ENCODE results near the gene DNAH11. TPM values are rescaled to one million over a fixed set of nuclear protein-coding genes. Genes with fewer than 3 reads are reported as not detected.

The DNAH11 gene
- total RNA-seq, 2 experiments from 2014 or later = 0.31 to 0.61 TPM

DNA sequence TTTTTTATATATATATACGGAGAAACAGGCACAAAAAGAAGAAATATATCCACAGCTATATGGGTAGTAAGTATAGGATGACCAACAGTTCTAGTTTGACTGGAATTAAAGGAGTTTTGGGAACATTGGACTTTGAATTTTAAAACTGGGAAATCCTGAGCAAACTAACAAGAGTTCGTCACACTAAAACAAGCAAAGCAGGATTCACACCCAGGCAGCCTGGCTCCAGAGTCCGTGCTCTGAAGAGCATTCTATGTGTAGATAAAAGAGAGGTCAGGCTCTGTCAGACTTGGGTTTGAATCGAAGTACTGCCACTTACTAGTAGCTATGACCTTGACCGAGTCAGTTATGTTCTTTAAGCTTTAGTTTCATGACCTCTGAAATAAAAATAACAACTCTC is 191.0 kb downstream of the DNAH11 start:
- Mint-ChIP-seq H3K9me3 (no peaks in the 10 kb centered on the region), H3K27me3 (no peaks in the 10 kb centered on the region), H3K27ac (no peak overlapping the region), H3K36me3 (no peaks in the 10 kb centered on the region), H3K4me1 (ENCODE audit: low read depth) (no peaks in the 10 kb centered on the region), H3K4me3 (no peak overlapping the region)
- ChIA-PET CTCF (interaction anchor here (1.5 kb wide), 1 partner anchor 268 kb away, joined by 3 read pairs; no protein-coding TSS in a partner anchor), POLR2A (no interaction called here)
- intact Hi-C loops (cut with micrococcal nuclease) = no loop called here
- no peak for DNase-seq

DNA sequence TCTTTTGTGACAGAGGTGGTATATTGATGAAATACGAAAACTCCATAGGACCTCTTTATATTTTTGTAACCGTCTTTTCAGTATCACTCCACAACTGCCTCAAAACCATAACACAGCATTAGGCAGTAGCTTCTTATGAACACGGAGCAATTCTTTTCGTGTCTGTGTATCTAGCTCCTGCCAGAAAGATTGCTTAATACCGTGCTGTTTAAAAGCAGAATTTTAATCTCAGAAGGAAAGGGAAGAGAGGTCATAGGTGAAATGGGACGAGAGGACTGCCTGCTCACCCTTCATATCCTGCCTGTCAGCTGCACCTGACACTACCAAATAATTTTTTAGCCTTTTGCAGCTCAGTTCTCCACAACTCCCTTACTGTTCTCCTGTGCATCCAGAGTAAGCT is 200.7 kb downstream of the DNAH11 start:
- ChIA-PET CTCF (no interaction called here), POLR2A (no interaction called here)
- Mint-ChIP-seq H3K4me1 (ENCODE audit: low read depth) (no peaks in the 10 kb centered on the region), H3K9me3 (no peaks in the 10 kb centered on the region), H3K27ac (no peak overlapping the region), H3K36me3 (no peaks in the 10 kb centered on the region), H3K27me3 (no peaks in the 10 kb centered on the region), H3K4me3 (no peak overlapping the region)
- DNase-seq = no peak
- intact Hi-C loops (cut with micrococcal nuclease) = no loop called here

DNA sequence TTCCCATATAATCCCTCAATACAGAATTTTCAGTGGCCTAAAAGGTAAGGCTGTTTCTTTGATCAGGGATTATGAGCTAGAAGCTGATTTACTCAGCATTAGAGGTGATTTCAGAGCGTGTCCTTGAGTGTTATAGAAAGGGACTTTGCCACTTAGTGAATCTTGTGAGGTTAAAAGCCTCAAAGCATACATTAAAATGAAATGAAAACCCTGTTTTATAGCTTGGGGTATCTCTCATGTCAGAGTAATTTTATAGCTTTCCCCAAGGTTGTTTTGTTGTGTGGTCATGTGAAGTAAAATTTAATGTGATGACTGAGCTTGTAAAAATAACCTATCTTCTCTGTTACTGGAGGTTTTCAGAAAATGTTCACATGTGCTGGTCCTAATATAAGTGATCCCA is 204.1 kb downstream of the DNAH11 start:
- Mint-ChIP-seq H3K27me3 (no peaks in the 10 kb centered on the region), H3K4me1 (ENCODE audit: low read depth) (no peaks in the 10 kb centered on the region), H3K9me3 (no peaks in the 10 kb centered on the region), H3K4me3 (no peak overlapping the region), H3K27ac (no peak overlapping the region), H3K36me3 (no peaks in the 10 kb centered on the region)
- intact Hi-C loops (cut with micrococcal nuclease) = no loop called here
- ChIA-PET POLR2A (no interaction called here), CTCF (no interaction called here)
- DNase-seq = no peak

DNA sequence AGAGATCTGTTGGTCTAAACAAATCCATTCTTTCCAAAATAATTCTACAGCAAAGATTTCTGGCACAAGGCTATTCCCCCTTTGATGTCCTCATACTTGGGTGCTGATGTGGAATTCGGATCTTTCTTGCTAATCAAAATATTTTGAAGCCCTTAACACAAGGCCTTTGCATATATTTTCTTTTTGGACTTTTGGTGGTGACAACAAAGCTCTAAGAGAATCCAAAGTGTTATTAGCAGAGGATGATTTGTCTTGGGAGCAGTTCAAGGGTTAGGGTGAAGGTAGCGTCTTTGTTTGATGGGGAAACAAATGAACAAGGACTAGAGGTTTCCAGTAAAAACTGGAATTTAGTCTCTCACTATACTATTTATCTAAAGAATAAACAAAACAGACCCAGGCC is 205.0 kb downstream of the DNAH11 start:
- no peaks in the 10 kb centered on the region for H3K9me3 Mint-ChIP-seq
- H3K36me3 Mint-ChIP-seq = no peaks in the 10 kb centered on the region
- DNase-seq = no peak
- no peak overlapping the region for H3K4me3 Mint-ChIP-seq
- CTCF ChIA-PET = no interaction called here
- POLR2A ChIA-PET = no interaction called here
- no peak overlapping the region for H3K27ac Mint-ChIP-seq
- H3K27me3 Mint-ChIP-seq = no peaks in the 10 kb centered on the region
- intact Hi-C loops (cut with micrococcal nuclease) = no loop called here
- no peaks in the 10 kb centered on the region for H3K4me1 Mint-ChIP-seq (ENCODE audit: low read depth)

DNA sequence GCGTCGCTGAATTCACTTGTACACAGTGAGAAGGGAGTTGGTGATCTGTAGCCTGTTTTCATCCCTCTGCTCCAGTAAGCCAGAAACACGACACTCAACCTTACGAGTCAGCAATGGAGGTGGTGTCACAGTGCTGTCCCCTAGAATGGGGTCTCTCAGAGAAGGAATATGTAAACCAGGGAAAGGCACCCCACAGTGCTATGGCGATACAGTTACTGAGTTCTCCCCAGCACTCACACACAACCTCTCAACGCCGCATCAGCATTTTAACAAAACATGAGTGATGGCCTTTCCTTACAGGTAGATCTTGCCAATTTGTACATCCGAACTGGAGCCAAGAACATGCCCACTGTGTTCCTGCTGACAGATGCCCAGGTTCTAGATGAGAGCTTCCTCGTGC is 206.5 kb downstream of the DNAH11 start:
- Mint-ChIP-seq H3K9me3 (no peaks in the 10 kb centered on the region), H3K4me1 (ENCODE audit: low read depth) (no peaks in the 10 kb centered on the region), H3K36me3 (no peaks in the 10 kb centered on the region), H3K4me3 (no peak overlapping the region), H3K27me3 (no peaks in the 10 kb centered on the region), H3K27ac (no peak overlapping the region)
- DNase-seq = no peak
- POLR2A ChIA-PET = no interaction called here
- CTCF ChIA-PET = no interaction called here
- intact Hi-C loops (cut with micrococcal nuclease) = no loop called here

DNA sequence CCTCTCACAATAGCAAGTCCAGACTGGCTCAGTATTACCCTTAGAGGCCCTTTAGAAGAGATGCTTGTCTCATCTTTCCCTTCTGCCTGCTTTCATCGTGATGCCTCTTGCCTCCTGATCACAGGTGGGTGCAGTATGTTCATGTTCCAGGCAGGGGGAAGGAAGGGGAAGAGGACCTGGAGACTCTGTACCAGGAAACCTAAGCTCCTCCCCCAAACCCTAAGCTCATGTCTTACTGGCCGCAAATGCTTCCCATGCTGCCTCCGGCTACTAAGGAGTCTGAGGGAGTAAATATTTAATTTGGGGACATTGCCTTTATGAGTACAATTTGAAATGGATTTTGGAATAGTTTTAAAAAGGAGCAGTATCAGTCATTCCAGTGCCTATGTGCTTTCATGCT is 210.2 kb downstream of the DNAH11 start:
- no peak for DNase-seq
- CTCF ChIA-PET = interaction anchor here (0.6 kb wide), 1 partner anchor 12 kb away, joined by 3 read pairs; no protein-coding TSS in a partner anchor
- POLR2A ChIA-PET = no interaction called here
- Mint-ChIP-seq H3K4me3 (no peak overlapping the region), H3K27me3 (peaks cover 5% of the 10 kb centered on the region), H3K9me3 (no peaks in the 10 kb centered on the region), H3K4me1 (ENCODE audit: low read depth) (no peaks in the 10 kb centered on the region), H3K27ac (no peak overlapping the region), H3K36me3 (no peaks in the 10 kb centered on the region)
- intact Hi-C loops (cut with micrococcal nuclease) = no loop called here

DNA sequence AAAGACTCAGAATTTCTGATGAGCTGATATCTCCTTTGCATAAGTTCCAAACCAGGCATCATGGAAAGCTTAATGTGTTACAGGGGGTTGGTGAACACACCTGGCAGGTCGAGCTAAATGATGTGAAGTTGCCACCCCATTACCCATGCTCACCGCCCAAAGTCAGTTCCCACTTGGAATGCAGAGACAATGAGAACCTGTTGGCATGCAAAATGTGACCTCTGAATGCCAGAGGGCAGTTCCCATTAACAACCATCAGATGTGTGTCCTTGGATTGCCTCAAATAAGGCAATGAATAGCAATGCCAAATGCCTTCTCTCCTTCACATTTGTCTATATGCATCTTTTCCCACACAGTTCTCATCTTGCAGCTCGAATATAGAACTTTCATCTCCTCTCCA is 212.1 kb downstream of the DNAH11 start:
- H3K27me3 Mint-ChIP-seq = peaks cover 8% of the 10 kb centered on the region
- ChIA-PET POLR2A (no interaction called here), CTCF (no interaction called here)
- H3K36me3 Mint-ChIP-seq = no peaks in the 10 kb centered on the region
- no peak overlapping the region for H3K4me3 Mint-ChIP-seq
- intact Hi-C loops (cut with micrococcal nuclease) = no loop called here
- no peak overlapping the region for H3K27ac Mint-ChIP-seq
- H3K4me1 Mint-ChIP-seq (ENCODE audit: low read depth) = no peaks in the 10 kb centered on the region
- DNase-seq = no peak
- no peaks in the 10 kb centered on the region for H3K9me3 Mint-ChIP-seq

DNA sequence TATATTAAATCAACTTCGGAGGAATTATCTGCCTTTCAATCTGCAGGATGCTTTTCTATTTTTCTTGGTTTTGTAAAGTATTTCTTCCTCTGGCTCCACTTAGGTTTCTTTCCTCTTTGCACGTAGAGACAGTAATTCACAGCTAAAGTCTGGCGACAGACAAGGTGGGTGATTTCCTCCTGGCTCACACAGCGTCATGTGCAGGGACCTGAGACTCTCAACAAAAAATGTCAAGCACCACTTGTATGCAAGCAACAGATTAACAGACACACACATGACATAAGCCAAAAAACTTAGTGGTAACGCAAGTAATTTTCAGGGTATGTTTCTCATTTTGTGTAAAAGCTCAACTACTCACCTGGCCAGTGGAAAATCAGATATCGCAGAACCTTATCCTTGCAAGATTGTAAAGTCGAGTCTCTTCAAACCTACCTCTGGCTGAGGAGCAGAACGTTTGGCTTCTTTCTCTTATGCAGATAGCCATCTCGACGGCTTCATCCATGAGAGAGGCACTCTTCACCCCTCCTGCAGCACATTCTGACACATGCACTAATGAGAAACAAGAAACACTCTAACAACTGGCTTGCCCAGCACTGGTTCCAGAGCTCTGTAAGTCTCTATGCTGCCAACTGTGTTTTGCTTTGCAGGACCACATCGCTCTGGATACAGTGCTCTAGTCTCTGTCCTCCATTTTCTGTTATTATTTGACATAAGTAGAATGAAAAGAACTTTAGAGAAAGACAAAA is 214.9 kb downstream of the DNAH11 start:
- peaks cover 10% of the 10 kb centered on the region for H3K27me3 Mint-ChIP-seq

DNA sequence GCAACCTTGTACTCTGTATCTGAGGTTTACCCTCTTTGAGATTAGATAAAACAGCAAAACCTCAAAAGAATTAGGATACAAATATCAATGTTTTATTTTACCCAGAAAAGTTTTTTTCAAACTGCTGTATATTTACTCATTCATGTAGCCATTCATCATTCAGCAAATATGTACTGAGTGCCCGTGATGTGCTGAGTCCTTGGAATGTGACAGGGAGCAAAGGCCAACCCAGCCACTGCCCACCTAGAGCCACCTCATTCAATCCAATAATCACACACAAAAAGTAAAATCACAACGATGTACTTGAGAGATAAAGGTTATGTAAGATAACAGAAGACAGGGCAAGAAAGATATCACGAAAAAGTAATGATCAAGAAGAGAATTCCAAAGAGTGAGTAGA is 215.4 kb downstream of the DNAH11 start:
- Mint-ChIP-seq H3K9me3 (no peaks in the 10 kb centered on the region), H3K27me3 (peaks cover 11% of the 10 kb centered on the region), H3K36me3 (no peaks in the 10 kb centered on the region), H3K4me1 (ENCODE audit: low read depth) (no peaks in the 10 kb centered on the region), H3K27ac (no peak overlapping the region), H3K4me3 (no peak overlapping the region)
- CTCF ChIA-PET = no interaction called here
- POLR2A ChIA-PET = no interaction called here
- intact Hi-C loops (cut with micrococcal nuclease) = no loop called here
- no peak for DNase-seq

More for the DNA sequence above, 214.9 kb downstream of the DNAH11 start:
- Mint-ChIP-seq H3K4me1 (ENCODE audit: low read depth) (no peaks in the 10 kb centered on the region), H3K9me3 (no peaks in the 10 kb centered on the region), H3K27ac (no peak overlapping the region), H3K36me3 (no peaks in the 10 kb centered on the region), H3K4me3 (no peak overlapping the region)
- ChIA-PET POLR2A (no interaction called here), CTCF (no interaction called here)
- intact Hi-C loops (cut with micrococcal nuclease) = no loop called here
- no peak for DNase-seq

DNA sequence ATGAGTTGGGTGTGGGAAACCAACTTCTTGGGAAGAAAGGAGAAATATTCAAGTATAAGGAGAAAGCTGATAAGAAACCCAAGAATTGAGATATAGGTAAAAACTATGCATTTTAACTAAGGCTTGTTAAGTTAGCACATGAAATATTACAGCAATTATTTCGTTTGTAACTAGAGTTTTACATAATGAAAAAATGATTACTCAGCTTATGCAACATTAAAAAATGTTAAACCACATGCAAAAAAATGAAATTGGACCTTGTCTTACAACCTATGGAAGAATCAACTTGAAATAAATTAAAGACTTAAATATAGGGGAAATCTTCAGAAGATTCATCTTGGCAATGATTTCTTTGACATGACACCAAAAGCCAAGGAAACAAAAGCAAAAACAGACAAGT is 219.6 kb downstream of the DNAH11 start:
- H3K36me3 Mint-ChIP-seq = no peaks in the 10 kb centered on the region
- ChIA-PET CTCF (no interaction called here), POLR2A (no interaction called here)
- intact Hi-C loops (cut with micrococcal nuclease) = no loop called here
- no peaks in the 10 kb centered on the region for H3K9me3 Mint-ChIP-seq
- peaks cover 13% of the 10 kb centered on the region for H3K27me3 Mint-ChIP-seq
- H3K27ac Mint-ChIP-seq = no peak overlapping the region
- H3K4me1 Mint-ChIP-seq (ENCODE audit: low read depth) = no peaks in the 10 kb centered on the region
- H3K4me3 Mint-ChIP-seq = no peak overlapping the region
- DNase-seq = no peak

DNA sequence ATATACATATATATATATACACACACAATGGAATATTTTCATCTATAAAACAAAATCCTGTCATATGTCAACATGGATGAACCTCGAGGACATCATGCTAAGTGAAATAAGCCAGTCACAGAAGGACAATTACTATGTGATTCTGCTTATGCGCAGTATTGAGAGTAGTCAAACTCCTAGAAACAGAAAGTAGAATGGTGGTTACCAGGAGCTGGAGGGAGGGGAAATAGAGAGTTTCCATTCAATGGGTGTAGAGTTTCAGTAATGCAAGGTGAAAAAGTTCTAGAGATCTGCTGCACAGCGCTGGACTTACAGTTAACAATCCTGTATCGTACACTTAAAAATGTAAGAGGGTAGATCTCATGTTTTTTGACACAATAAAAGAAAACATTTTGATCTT is 221.0 kb downstream of the DNAH11 start:
- peaks cover 13% of the 10 kb centered on the region for H3K27me3 Mint-ChIP-seq
- H3K4me3 Mint-ChIP-seq = no peak overlapping the region
- no peaks in the 10 kb centered on the region for H3K36me3 Mint-ChIP-seq
- CTCF ChIA-PET = no interaction called here
- no peak for DNase-seq
- intact Hi-C loops (cut with micrococcal nuclease) = no loop called here
- H3K27ac Mint-ChIP-seq = no peak overlapping the region
- H3K4me1 Mint-ChIP-seq (ENCODE audit: low read depth) = no peaks in the 10 kb centered on the region
- no peaks in the 10 kb centered on the region for H3K9me3 Mint-ChIP-seq
- POLR2A ChIA-PET = no interaction called here

DNA sequence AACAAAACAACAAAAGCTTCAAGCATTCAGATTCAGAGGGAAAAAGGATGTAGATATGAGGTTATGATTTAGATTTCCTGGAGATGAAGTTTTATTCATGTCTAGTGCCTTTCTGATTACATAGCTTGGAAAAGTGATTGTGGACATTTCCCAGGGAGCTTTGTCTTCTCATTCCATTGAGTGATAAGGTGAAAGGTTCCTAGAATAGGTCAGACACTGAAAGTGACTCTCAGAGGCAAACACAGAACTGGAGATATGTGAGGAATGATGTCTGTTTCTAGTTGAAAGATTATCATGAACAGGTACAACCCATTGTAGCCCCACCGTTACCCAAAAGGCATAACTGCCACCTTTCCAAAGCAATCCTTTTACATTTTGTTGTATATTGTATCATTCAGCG is 223.4 kb downstream of the DNAH11 start:
- Mint-ChIP-seq H3K9me3 (no peaks in the 10 kb centered on the region), H3K27me3 (peaks cover 13% of the 10 kb centered on the region), H3K4me3 (no peak overlapping the region), H3K4me1 (ENCODE audit: low read depth) (no peaks in the 10 kb centered on the region), H3K36me3 (no peaks in the 10 kb centered on the region), H3K27ac (no peak overlapping the region)
- ChIA-PET CTCF (no interaction called here), POLR2A (no interaction called here)
- intact Hi-C loops (cut with micrococcal nuclease) = no loop called here
- no peak for DNase-seq

DNA sequence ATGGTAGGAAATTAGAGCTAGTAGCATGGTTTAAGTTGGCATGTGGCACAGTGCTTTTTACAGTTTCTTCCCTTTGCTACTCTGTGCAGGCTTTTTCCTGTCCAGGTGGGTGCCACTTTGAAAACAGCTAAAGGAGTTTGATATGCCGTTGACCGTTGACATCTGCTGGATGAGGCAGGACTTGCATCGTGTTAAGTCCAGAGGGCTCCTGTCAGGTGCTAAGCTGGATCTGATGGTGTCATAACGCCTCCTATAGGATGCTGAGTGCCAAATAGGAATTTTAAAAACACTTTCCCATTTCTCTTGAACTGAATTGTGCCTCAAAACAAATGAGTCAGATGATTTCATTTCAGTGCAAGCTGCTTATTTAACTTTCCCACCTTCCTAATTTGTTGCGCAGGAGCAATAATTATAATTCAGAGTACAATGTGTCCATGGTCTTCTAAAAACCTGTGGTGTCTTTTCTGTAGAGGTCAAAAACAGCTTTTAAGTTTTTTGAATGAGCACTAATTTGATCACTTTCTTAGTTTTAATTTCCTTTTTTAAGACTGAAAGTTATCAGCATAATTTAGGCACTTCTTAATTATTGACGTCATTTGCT is 224.6 kb downstream of the DNAH11 start:
- Mint-ChIP-seq H3K4me1 (ENCODE audit: low read depth) (no peaks in the 10 kb centered on the region), H3K27me3 (peaks cover 15% of the 10 kb centered on the region), H3K36me3 (no peaks in the 10 kb centered on the region), H3K9me3 (no peaks in the 10 kb centered on the region), H3K4me3 (no peak overlapping the region), H3K27ac (no peak overlapping the region)
- DNase-seq = peak; percentile 35
- POLR2A ChIA-PET = no interaction called here
- intact Hi-C loops (cut with micrococcal nuclease) = no loop called here
- CTCF ChIA-PET = interaction anchor here (0.9 to 1.9 kb wide), 5 partner anchors 229 to 513 kb away, joined by 3 to 9 read pairs (median 3); no protein-coding TSS in a partner anchor

All from activated CD4-positive, alpha-beta memory T cell treated with anti-CD3 and anti-CD28 coated beads for 36 hours (primary cell).